HL-60 (cell line): ENCODE measurements around the gene KCNG4.

Experiments
- CTCF ChIP-seq: IDR thresholded peaks from one replicate; pipeline ENCODE4 v1.5.1; 2011; ENCODE audit warnings: low read length, control low read depth, inconsistent platforms; ENCODE audit not compliant: insufficient read depth
- GABPA ChIP-seq: IDR thresholded peaks from 2 replicates; pipeline ENCODE4 v1.6.1; 2012; ENCODE audit warnings: low read depth
- POLR2AphosphoS5 ChIP-seq: IDR thresholded peaks from 2 replicates; pipeline ENCODE4 v1.6.1; 2012; ENCODE audit warnings: low read depth
- TF ChIP-seq, protein P1 (sequence below): IDR thresholded peaks from 2 replicates; pipeline ENCODE4 v1.6.1; 2012; ENCODE audit warnings: low read depth; ENCODE audit not compliant: insufficient replicate concordance

DNA sequence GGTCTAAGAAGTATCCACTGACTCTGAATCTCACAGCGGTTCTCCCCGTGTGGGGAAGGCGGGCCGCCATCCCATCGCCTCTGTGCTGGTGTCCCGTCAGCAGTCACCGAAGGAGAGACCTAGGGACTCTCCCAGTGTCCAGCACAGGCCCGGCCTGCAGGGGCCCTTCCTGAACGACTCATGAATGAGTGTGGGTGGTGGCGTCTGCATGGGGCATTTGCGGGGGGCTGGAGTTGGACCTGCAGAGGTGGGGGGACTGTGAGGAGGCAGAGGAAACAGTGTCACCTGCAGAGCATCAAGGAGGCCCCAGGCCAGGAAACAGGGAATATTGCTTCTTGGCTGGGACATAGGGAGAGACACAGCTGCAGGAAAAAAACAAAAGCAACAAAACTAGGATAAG, 10.3 kb downstream of the KCNG4 start:
- TF ChIP-seq GABPA (no peak), CTCF (no peak), POLR2AphosphoS5 (no peak)
- TF ChIP-seq, protein P1, sequence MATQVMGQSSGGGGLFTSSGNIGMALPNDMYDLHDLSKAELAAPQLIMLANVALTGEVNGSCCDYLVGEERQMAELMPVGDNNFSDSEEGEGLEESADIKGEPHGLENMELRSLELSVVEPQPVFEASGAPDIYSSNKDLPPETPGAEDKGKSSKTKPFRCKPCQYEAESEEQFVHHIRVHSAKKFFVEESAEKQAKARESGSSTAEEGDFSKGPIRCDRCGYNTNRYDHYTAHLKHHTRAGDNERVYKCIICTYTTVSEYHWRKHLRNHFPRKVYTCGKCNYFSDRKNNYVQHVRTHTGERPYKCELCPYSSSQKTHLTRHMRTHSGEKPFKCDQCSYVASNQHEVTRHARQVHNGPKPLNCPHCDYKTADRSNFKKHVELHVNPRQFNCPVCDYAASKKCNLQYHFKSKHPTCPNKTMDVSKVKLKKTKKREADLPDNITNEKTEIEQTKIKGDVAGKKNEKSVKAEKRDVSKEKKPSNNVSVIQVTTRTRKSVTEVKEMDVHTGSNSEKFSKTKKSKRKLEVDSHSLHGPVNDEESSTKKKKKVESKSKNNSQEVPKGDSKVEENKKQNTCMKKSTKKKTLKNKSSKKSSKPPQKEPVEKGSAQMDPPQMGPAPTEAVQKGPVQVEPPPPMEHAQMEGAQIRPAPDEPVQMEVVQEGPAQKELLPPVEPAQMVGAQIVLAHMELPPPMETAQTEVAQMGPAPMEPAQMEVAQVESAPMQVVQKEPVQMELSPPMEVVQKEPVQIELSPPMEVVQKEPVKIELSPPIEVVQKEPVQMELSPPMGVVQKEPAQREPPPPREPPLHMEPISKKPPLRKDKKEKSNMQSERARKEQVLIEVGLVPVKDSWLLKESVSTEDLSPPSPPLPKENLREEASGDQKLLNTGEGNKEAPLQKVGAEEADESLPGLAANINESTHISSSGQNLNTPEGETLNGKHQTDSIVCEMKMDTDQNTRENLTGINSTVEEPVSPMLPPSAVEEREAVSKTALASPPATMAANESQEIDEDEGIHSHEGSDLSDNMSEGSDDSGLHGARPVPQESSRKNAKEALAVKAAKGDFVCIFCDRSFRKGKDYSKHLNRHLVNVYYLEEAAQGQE, result no peak
